Activated CD8-positive, alpha-beta memory T cell treated with anti-CD3 and anti-CD28 coated beads, Interleukin-2, amount 50 U/mL, for 1 hour (primary cell): Measurements from ENCODE around the gene NBAS.
"Not testable (repeated sequence)": the region's sequence is repeated elsewhere in the genome, so short reads cannot be mapped to it uniquely, and the experiment has no call there.

ENCODE experiments used
- DNase-seq: peaks from one replicate; pipeline ENCODE4 v3.0.0-alpha.2; 2020; ENCODE audit errors: extremely low read depth

NBAS gene

DNA sequence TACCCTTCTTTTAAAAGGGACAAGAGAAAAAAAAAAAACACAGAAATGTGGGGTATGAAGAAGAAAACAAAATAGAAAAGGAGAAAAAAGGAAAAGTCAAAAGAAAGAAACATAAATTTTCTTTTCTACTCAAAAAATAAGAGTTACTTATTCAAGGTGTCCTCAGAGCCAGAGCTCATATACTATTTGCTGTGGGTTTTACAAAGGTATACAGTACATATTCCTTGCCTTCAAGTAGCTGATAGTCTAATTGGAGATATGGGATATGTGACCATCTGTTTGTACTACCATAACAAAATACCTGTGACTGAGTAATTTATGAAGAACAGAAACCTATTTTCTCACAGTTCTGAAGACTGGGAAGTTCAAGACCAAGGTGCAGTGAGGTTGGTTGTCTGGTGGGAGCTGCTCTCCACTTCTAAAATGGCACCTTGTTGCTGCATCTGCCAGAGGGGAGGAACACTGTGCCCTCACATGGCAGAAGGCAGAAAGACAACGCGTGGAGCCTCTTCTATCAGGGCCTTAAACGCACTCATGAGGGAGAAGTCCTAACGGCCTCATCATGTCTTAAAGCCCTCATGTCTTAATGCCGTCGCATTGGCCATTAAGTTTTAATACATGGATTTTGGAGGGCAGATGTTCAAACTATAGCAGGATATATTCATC lies 33.9 kb downstream of the NBAS start:
- no peak for DNase-seq

DNA sequence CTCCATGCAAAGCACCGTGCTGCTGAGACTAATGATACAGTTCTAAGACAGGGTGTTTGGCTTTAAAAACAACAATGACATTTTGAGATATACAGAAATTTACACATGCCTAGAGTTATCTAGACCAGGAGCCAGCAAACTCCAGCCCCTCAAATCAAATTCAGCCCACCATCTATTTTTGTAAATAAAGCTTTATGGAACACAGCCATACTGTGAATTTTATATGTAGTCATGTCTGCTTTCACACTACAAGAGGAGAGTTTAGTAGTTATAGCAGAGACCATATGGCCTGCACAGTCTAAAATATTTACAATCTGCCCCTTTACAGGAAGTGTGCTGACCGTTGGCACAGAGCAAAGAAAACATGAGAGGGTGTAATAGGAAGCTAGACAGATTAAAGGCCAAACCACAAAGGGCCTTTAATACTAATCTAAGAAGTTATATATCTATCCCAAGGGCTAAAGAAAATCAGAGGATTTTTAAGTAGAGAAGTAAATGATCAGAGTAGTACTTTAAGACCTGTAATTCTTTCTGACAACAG lies 39.4 kb downstream of the NBAS start:
- no peak for DNase-seq

DNA sequence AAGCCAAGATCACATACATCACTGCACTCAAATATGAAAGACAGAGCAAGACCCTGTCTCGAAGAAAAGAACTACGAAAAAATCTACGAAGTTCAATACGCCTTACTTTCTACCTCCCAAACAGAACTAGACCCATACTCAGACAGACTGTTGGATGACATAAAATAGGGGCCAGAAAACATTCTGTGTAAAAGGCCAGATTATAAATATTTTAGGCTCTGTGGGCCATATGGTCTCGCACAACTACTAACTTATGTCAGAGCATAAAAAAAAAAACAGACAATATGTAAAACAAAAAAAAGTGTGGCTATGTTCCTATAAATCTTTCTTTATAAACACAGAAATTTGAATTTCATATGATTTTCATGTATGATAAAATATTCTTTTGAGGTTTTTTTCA lies 40.8 kb downstream of the NBAS start:
- DNase-seq: no peak

DNA sequence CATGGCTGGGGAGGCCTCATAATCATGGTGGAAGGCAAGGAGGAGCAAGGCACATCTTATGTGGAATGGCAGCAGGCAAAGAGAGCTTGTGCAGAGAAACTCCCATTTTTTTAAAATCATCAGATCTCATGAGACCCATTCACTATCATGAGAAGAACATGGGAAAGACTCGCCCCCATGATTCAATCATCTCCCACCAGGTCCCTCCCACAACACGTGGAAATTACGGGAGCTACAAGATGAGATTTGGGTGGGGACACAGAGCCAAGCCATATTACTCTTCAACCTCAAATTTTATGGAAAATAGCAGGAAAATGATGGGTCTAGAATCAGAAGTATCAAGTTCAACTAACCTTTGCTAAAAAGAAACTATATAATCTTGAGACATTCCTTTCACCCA lies 42.4 kb downstream of the NBAS start:
- not testable (repeated sequence) for DNase-seq

DNA sequence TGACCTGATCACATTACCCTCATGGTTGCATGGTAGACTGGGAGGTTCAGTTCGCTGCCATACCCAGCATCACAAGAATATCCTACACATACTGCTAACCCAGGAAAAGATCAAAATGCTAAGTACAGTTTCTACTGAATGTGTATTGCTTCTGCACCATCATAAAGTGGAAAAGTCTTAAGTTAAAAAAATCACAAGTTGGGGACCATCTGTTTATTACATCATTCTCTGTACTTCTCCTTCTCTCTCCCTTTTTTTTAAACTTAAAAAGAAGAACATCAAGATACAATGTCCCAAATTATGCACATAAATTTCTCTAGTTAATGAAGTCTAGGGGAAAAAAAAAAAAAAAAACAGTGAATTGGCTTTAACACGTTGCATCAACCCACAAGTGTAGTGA lies 43.3 kb downstream of the NBAS start:
- DNase-seq: no peak

DNA sequence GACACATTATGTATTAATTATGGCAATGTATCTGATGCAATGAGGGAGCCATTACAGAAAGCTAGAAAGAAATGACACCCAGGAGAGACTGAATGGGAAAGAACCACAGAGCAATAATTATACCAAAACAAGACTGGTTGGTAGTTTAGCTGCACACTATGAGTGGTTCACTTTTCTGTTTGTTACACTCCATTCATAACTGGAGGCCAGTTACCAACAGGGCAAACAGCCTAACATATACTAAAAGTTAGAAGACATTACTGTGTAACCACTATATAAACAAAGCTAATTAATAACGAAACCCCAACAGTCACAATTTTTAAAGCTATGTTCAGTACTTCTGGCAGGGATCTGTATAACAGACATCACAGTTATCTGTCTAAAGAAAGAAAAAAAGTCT lies 49.4 kb downstream of the NBAS start:
- no peak for DNase-seq

DNA sequence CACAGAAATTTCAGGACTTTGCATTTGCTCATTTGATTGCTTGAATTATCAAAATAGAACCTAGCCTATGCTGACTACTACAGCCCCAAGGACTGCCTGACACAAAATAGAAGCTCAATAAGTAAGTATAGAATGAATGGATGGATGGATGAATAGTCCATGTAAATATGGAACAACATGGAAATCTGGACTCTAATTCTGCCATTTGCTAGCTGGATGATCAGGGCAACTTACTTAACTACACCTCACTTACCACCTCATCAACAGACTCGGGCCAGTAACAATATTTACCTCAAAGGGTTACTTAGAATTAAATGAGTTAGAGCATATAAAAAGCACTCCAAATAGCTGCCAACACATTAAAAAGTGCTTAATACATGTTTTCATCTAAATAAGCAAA lies 50.6 kb downstream of the NBAS start:
- no peak for DNase-seq

DNA sequence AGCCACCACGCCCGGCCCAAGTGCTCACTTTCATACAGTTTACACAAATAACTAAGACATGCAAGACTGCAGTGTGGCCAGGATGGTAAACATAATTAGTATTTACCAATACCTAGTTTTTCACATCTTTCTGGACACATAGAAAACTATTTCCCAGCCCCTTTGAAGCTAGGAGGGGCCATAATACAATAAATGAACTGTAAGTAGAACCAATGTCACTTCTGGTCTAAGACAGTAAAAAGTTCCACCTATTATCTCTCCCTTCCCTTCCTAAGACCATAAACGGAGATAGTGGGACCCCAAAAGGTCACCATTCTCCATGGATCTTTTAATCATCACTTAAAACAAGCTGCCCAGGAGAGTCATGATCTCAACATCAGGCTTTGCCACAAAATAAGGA lies 51.0 kb downstream of the NBAS start:
- no peak for DNase-seq

DNA sequence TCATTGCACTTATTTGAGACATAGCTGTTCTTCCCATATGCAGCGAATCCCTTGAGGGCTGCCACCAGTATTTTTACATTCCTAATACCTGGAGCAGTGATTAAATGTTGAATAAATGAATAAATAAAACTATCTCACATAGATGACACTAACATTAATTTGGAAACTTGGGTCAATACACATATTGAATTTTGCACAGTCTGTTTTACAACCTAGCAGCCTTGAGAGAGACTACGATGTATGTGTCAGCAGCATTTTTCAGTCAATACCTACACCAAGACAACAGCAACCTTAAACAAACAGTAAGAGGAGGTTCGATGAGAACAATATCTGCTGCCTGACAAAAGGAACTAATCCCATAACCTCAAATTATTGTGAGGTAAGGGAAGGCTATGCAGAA lies 53.4 kb downstream of the NBAS start:
- DNase-seq: no peak

DNA sequence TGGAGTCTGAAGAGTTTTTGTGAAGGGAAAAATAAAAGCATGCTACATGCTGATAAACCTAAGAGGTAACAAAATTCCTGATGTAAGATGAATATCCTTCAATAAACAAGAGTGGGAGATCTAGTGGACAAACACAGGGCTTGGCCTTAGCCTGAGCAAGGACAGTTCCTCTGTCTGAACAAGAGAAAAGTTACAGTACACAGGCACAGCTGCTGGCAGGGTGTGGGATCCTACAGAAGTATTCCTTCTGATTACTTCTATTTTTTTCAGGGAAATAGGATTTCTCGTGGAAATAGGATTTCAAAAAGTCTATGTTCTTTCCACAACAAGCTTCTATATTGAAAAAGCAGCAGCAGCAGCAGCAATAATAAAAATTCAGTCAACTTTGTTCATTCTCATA lies 54.1 kb downstream of the NBAS start:
- no peak for DNase-seq

DNA sequence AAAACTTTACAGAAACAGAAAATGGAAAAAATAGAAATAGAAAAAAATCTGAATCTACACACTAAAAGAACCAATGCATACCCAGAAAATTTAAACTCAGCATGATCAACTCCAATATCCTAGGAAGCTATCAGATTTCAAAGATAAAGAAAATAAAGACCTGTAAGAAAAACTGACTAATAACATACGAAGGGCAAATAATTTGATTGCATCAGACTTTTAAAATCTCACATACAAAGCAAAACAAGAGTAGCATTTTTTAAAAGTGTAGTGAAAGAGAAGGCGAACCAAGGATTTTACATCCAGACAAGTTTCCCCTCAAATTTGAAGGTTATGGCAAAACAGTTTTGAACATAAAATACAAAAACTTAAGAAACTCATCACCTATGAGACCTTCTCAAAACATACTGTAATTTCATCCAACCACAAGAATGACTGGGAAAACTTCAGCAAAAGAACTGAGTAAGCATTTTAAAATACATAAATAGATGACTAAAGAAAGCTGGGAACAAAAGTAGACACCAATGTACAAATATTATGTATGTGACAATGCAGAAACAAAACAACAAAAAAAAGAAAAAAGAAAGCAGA lies 54.8 kb downstream of the NBAS start:
- DNase-seq: no peak

DNA sequence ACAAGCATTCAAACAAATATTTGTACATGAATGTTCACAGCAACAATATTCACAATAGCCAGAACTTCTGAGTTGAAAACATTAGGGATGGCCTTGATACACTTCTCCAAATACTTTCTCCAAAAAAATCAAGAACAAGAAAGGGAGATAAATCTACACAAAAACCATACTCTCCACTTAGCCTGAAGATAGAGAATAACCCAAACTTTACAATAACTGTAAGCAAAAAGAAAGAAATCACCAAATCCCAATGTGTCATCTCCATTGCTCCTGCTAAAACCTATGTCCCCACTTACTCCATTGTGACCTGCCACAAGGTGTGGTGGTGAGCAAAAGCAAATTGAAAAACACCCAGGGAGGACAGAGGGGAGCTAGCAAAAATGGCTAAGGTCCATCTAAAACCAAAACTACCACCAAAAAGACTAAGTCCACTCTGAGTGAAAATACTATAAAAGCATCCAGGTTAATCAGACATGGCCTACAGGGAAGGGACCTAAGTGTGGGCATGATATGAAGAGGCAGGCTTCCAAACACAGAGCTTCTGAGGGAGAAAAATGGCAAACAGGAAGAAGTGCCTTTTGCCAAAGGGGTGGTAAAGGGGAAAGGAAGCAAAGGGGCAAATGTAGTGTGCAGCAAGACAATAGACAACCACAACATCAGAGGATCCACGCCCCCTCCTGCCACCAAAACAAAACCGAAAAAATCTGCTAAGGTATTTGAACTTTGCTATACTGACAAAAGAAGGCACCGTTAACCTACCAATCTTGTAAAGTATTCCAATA lies 56.1 kb downstream of the NBAS start:
- no peak for DNase-seq

DNA sequence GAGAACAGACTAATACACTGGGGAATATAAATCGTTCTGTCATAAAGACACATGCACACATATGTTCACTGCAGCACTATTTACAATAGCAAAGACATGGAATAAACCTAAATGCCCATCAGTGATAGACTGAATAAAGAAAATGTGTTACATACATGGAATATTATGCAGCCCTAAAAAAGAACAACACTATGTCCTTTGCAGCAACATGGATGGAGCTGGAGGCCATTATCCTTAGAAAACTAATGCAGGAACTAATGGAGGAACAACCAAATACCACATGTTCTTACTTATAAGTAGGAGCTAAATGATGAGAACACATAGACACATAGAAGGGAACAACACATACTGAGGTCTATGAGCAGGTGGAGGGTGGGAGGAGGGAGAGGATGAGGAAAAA lies 61.9 kb downstream of the NBAS start:
- DNase-seq: not testable (repeated sequence)

DNA sequence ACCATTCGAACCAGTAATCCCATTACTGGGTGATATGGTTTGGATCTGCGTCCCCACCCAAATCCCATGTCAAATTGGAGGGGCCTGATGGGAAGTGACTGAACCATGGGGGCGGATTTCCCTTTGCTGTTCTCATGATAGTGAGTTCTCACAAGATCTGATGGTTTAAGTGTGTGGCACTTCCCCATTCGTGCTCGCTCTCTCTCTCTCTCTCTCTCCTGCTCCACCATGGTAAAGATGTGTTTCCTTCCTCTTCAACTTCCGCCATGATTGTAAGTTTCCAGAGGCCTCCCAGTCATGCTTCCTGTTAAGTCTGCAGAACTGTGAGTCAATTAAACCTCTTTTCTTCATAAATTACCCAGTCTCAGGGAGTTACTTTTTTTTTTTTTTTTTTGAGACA lies 62.6 kb downstream of the NBAS start:
- no peak for DNase-seq

DNA sequence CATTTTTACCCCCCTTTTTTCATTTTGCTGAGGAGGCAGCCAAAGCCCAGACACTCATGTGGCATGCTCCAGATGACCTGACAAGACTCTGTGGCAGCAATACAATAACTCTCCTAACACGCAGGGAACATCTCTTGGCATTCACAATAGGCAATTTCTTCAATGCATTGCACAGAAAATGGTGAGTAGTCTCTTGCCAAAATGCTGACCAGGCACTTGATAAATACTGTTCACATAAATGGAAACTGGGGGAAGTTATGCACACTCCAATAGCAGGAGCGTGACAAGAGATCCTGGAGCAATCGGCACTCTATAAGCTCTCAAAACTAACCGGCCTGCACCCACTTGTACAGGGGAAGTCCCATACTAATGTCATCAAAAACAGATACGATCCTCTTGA lies 66.3 kb downstream of the NBAS start:
- no peak for DNase-seq

DNA sequence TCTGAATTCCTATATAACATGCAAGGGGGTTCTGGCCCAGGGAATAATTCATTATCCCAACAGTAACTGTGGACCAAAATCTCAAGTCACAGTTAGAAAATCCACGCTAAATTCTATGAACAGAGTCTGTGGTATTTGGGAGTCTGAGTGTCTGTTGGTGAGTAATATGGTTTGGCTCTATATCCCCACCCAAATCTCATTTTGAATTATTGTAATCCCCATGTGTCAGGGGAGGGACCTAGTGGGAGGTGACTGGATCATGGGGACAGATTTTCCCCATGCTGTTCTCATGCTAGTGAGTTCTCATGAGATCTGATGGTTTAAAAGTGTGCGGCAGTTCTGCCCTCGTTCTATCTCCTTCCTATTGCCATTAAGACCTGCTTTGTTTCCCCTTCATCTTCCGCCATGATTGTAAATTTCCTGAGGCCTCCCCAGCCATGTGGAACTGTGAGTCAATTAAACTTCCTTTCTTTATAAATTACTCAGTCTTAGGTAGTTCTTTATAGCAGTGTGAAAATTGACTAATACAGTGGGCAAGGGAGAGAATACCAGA lies 68.3 kb downstream of the NBAS start:
- no peak for DNase-seq

DNA sequence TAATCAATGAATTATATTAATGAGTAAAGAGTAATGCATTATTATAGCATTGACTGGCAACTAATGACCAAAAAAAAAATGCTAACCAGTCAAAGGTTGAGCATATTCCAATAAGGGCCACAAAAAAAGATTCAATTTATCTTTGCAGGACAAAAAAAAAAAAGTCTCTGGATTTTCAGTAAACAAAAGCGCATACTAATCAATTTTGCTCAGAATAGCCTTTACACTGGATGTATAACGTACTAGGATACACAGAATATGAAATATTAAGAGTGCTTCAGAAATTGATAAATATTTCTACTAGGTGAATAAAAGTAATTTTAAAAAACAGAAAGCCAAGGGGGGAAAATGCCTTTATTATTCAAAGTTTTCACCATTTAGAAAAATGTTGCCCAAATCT lies 74.4 kb downstream of the NBAS start:
- DNase-seq: no peak

DNA sequence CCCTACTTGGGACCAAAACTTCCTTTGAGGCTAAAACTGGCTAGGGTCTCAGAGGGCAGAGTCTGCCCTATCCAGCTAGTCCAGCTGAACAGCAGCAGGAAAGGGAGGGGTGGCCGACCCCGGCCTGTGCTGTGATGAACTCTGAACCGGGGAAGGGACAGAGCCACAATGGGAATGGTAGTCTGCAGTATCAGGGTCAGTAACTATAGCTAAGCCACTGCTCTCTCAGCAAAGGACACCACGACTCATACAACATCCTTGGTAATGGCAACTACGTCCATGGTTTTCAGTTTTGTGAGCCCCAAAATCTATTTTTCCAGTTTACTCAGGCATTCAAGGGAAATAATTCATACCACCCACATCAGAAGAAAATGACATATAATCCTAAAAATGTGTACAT lies 75.2 kb downstream of the NBAS start:
- no peak for DNase-seq

DNA sequence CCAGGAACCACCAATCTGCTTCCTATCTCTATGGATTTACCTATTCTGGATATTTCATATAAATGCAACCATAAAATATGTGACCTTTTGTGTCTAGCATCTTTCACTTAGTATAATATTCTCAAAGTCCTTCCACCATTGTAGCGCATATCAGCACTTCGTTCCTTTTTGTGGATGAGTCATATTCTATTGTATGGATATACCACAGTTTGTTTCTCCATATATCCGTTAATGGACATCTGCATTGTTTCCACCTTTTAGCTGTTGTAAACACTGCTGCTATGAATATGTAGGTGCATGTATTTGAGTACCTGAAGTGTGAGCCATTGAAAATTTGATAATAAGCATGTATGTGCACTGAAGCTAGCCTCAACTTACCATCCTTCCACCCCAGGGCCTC lies 80.1 kb downstream of the NBAS start:
- DNase-seq: no peak

DNA sequence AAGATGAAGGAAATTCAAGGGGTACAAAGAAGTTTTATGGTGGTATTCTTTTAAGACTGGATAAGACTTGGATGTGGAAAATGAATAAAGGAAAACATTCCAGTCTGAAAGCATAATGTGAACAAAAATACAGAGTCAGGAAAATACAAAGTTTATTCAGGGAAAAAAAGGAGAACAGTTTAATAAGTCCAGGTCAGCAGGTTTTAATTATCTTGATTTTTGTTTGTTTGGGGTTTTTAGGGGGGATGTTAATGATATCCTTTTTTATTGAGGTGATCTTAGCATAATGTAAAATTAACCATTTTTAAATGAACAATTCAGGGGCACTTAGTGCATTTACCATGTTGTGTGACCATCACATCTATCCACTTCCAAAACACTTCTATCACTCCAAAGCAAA lies 80.6 kb downstream of the NBAS start:
- no peak for DNase-seq

DNA sequence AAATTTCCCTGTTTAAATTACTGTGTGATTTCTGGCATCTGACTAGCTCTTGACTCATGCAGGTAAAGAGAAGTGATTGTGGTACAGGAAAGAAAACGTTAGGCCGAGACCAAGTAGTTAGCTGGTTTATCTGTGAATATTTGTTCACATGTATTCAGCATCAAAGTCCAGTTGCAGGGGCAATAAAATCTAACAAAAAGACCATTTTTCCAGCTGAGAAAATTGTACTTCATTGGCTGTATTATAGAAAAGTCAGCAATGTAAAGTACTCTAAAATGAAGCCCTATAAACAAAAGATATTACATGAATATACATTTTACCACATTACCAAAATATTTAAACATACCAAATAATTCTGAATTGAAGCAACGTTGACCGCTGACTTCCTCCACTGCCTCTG lies 88.3 kb downstream of the NBAS start:
- DNase-seq: no peak

DNA sequence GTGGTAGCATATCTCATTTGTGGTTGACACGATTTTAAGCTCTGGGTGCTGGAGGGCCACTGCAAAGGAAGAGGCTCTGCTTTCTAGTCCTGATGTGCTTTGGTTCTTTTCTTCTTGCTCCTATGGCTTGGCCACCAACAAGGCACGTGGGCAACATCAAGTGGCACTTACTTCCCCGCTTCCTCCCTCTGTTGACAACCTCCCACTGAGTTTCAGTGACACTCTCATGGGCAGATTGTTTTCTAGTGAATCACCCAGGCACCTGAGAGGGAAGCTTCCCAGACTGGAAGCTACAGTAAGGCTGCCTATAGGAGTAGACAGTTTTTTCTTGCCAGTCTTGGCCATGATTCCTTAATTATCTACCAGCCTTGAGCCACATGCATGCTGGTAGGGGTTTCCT lies 89.0 kb downstream of the NBAS start:
- no peak for DNase-seq

DNA sequence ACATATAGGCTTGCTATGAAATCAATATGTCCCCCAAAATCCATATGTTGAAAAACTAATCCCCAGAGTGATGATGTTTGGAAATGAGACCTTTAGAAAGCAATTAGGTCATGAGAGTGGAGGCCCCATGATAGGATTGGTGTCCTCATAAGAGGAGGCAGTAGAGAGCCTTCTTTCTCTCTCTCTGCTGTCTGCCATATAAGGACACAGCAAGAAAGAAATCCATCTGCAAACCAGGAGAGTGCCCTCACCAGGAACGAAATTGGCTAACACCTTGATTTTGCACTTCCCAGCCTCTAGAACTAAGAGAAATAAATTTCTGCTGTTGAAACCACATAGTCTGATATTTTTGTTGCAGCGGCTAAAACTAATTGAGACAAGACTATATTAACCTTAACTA lies 89.5 kb downstream of the NBAS start:
- DNase-seq: no peak
